Measurements from ENCODE around the gene APBA1.

DNA sequence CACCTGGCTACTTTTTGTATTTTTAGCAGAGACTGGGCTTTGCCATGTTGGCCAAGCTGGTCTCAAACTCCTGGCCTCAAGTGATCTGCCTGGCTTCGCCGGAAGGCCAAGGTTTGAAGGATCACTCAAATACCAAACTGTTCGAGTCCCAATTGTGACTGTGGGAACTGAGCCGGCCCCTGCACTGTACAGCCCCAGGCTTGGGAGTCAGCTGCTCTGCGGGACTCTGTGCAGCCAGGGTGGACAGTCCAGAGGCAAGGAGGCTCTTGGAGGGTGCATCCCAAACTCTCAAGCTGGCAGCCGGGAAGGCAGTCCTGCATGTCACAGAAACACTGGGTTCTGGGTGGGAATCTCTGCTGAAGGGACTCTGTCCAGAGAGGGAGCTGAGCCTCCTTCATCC lies 238.2 kb downstream of the APBA1 start:
- TF ChIP-seq SOX6 (IDR thresholded peaks at IDR 0.05): no peak
- TF ChIP-seq EP300 (IDR thresholded peaks at IDR 0.05; ENCODE audit: low read length): no peak
- TF ChIP-seq, protein P1, sequence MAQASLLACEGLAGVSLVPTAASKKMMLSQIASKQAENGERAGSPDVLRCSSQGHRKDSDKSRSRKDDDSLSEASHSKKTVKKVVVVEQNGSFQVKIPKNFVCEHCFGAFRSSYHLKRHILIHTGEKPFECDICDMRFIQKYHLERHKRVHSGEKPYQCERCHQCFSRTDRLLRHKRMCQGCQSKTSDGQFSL (CRISPR knock-in tag; IDR thresholded peaks at IDR 0.05): no peak
- TF ChIP-seq, protein P1 (tag; IDR thresholded peaks at IDR 0.05): no peak
- TF ChIP-seq SMARCC2 (IDR thresholded peaks at IDR 0.05; ENCODE audit: low read depth): no peak
- TF ChIP-seq NFXL1 (CRISPR knock-in tag; IDR thresholded peaks at IDR 0.05): no peak
- no peak for TF ChIP-seq ZNF76 (CRISPR knock-in tag; IDR thresholded peaks at IDR 0.05; ENCODE audit: borderline replicate concordance)
- no peak for TF ChIP-seq PHF20 (IDR thresholded peaks at IDR 0.05; ENCODE audit: partially characterized antibody)
